Measurements from ENCODE around the gene EXOC6B. TPM values are rescaled to one million over a fixed set of nuclear protein-coding genes. Genes with fewer than 3 reads are reported as not detected.

Gene EXOC6B
- total and polyA plus RNA-seq, 9 of the 15 experiments (the other 6 are each of a cell fraction or from before 2014, with no cell fraction given) = 0.28 to 4.2 (median 2.0) TPM

DNA sequence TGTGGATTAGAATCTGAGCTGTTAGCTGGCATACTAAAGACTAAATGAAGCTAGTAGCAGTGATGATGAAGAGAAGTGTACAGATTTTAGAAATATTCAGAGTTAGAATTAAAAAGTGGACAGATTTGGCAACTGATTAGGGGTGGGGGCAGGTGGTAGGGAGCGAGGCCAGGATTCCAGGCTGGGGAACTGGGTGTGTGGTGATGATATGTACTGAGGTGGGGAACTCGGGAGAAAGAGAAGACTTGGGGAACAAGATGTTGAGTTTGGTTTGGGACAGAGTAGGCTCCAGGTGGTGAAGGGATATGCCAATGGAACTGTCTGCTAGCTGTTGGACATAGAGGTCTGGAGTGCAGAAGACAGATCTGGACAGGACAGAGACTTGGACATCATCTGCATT, 669.0 kb downstream of the EXOC6B start (continued):
- TF ChIP-seq, protein P1, sequence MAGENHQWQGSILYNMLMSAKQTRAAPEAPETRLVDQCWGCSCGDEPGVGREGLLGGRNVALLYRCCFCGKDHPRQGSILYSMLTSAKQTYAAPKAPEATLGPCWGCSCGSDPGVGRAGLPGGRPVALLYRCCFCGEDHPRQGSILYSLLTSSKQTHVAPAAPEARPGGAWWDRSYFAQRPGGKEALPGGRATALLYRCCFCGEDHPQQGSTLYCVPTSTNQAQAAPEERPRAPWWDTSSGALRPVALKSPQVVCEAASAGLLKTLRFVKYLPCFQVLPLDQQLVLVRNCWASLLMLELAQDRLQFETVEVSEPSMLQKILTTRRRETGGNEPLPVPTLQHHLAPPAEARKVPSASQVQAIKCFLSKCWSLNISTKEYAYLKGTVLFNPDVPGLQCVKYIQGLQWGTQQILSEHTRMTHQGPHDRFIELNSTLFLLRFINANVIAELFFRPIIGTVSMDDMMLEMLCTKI (IDR thresholded peaks at IDR 0.05; ENCODE audit: partially characterized antibody) = no peak
- TF ChIP-seq CEBPB (tag; IDR thresholded peaks at IDR 0.05) (no peak), PHF21A (IDR thresholded peaks at IDR 0.05; ENCODE audit: borderline replicate concordance, low read depth) (no peak)
- TF ChIP-seq, protein P2, sequence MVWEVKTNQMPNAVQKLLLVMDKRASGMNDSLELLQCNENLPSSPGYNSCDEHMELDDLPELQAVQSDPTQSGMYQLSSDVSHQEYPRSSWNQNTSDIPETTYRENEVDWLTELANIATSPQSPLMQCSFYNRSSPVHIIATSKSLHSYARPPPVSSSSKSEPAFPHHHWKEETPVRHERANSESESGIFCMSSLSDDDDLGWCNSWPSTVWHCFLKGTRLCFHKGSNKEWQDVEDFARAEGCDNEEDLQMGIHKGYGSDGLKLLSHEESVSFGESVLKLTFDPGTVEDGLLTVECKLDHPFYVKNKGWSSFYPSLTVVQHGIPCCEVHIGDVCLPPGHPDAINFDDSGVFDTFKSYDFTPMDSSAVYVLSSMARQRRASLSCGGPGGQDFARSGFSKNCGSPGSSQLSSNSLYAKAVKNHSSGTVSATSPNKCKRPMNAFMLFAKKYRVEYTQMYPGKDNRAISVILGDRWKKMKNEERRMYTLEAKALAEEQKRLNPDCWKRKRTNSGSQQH (CRISPR knock-in tag; IDR thresholded peaks at IDR 0.05) = no peak
- TF ChIP-seq, protein P3, sequence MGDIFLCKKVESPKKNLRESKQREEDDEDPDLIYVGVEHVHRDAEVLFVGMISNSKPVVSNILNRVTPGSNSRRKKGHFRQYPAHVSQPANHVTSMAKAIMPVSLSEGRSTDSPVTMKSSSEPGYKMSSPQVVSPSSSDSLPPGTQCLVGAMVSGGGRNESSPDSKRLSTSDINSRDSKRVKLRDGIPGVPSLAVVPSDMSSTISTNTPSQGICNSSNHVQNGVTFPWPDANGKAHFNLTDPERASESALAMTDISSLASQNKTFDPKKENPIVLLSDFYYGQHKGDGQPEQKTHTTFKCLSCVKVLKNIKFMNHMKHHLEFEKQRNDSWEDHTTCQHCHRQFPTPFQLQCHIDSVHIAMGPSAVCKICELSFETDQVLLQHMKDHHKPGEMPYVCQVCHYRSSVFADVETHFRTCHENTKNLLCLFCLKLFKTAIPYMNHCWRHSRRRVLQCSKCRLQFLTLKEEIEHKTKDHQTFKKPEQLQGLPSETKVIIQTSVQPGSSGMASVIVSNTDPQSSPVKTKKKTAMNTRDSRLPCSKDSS (IDR thresholded peaks at IDR 0.05; ENCODE audit: low read depth, partially characterized antibody) = no peak

DNA sequence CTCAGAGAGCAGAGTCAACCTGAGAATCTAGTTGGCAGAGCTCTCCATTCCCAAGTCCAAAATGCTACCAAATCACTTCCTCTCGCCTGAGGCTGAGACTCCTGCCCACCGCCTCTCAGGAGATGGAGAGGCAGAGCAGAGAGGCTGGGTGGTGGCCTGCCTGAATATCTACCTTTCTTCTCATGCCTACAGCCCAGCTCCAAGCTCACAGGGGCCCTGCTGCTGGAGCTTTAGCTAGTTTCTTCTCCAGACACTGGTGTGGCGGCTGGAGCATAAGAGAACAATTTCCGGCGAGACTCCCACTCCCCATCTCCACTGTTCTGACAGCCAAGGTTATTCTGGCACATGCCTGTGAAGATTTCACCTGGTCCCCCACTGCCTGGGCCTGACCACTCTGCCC, 670.1 kb downstream of the EXOC6B start:
- no peak for ATAC-seq
- in situ Hi-C loops (cut with MboI) = loop anchor here (10.0 kb wide), 3 partner anchors 231 to 621 kb away; no protein-coding TSS in a partner anchor
- no peaks in the 10 kb centered on the region for H3K9me3 ChIP-seq (replicated peaks; ENCODE audit: control insufficient read depth, insufficient read depth, low read depth, low read length)
- no peak for TF ChIP-seq SPI1 (IDR thresholded peaks at IDR 0.05; ENCODE audit: borderline replicate concordance, low read depth, low read length)
- no peak for TF ChIP-seq FOXK1 (CRISPR knock-in tag; IDR thresholded peaks at IDR 0.05; ENCODE audit: borderline replicate concordance)
- TF ChIP-seq, protein P4, sequence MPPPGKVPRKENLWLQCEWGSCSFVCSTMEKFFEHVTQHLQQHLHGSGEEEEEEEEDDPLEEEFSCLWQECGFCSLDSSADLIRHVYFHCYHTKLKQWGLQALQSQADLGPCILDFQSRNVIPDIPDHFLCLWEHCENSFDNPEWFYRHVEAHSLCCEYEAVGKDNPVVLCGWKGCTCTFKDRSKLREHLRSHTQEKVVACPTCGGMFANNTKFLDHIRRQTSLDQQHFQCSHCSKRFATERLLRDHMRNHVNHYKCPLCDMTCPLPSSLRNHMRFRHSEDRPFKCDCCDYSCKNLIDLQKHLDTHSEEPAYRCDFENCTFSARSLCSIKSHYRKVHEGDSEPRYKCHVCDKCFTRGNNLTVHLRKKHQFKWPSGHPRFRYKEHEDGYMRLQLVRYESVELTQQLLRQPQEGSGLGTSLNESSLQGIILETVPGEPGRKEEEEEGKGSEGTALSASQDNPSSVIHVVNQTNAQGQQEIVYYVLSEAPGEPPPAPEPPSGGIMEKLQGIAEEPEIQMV (tag; conservative IDR thresholded peaks at IDR 0.05; ENCODE audit: low read depth) = no peak
- TF ChIP-seq ILF3 (IDR thresholded peaks at IDR 0.05; ENCODE audit: borderline replicate concordance) = no peak
- no peak for TF ChIP-seq IRF2 (CRISPR knock-in tag; IDR thresholded peaks at IDR 0.05)
- no peak for TF ChIP-seq DIDO1 (tag; IDR thresholded peaks at IDR 0.05; ENCODE audit: low read depth)
- TF ChIP-seq, protein P5, sequence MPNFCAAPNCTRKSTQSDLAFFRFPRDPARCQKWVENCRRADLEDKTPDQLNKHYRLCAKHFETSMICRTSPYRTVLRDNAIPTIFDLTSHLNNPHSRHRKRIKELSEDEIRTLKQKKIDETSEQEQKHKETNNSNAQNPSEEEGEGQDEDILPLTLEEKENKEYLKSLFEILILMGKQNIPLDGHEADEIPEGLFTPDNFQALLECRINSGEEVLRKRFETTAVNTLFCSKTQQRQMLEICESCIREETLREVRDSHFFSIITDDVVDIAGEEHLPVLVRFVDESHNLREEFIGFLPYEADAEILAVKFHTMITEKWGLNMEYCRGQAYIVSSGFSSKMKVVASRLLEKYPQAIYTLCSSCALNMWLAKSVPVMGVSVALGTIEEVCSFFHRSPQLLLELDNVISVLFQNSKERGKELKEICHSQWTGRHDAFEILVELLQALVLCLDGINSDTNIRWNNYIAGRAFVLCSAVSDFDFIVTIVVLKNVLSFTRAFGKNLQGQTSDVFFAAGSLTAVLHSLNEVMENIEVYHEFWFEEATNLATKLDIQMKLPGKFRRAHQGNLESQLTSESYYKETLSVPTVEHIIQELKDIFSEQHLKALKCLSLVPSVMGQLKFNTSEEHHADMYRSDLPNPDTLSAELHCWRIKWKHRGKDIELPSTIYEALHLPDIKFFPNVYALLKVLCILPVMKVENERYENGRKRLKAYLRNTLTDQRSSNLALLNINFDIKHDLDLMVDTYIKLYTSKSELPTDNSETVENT (CRISPR knock-in tag; IDR thresholded peaks at IDR 0.05) = no peak

More for the DNA sequence above, 670.1 kb downstream of the EXOC6B start:
- Histone ChIP-seq H3K79me2 (ENCODE audit: control insufficient read depth, insufficient read depth, low read length) (no peaks in the 10 kb centered on the region), H3K9me1 (ENCODE audit: control insufficient read depth, insufficient read depth, low read length) (no peaks in the 10 kb centered on the region), H3K27ac (ENCODE audit: extremely low read depth, low read depth, low read length) (no peak overlapping the region), H3K4me1 (replicated peaks in 1 of 2; ENCODE audit: control insufficient read depth in 2 of 2, insufficient read depth in 2 of 2, low read length in 2 of 2) (no peaks in the 10 kb centered on the region), H3K4me2 (ENCODE audit: insufficient read depth, low read length) (no peak overlapping the region), H3K4me3 (no peak overlapping the region), H3K9ac (ENCODE audit: insufficient read depth in 1 of 2, low read depth in 2 of 2, low read length in 2 of 2) (no peak overlapping the region), H2AFZ (ENCODE audit: low read depth, low read length) (no peak overlapping the region), H3K36me3 (ENCODE audit: control insufficient read depth, insufficient read depth, low read length) (no peaks in the 10 kb centered on the region), H3K27me3 (ENCODE audit: control insufficient read depth in 2 of 2, insufficient read depth in 2 of 2, low read length in 2 of 2) (peaks cover 0 to 54% of the 10 kb centered on the region in 2 experiments; a peak in 3 of 5 replicates), H4K20me1 (replicated peaks; ENCODE audit: control insufficient read depth, insufficient read depth, low read length) (no peaks in the 10 kb centered on the region; the same call in 1 of the 2 replicates)
- ChIA-PET CTCF (ENCODE audit: low intra/inter-chr PET ratio) (no interaction called here), POLR2A (interaction anchor here (0.7 kb wide), 1 partner anchor 281 kb away, joined by 3 read pairs; no protein-coding TSS in a partner anchor)
- FAIRE-seq (no peak), DNase-seq (ENCODE audit: extremely low read depth in 1 of 4, low spot score in 3 of 4) (no peak)
- WGBS (ENCODE audit: insufficient coverage, low coverage, missing lambda C conversion rate) = 1% methylated on average over 5 of the region's 5 CpGs
- BruUV-seq (replicated peaks) = no TSS peak
- intact Hi-C loops (cut with micrococcal nuclease) = no loop called here

Measured in K562 (cell line).